Natural killer cell (primary cell): ENCODE results near the gene CLDN25. TPM values are rescaled to one million over a fixed set of nuclear protein-coding genes. Genes with fewer than 3 reads are reported as not detected.

ENCODE experiments used
- ATAC-seq, 3 donors: fragments of 150-1000 bp in 2 of 3; fragments of 200-7000 bp in 1 of 3; cut with Tn5 transposase; 1 replicate in 1 of 3; 2 replicates in 2 of 3; pipeline ENCODE4 v1.10.0; 2021; ENCODE audit warnings: mild to moderate bottlenecking in 2 of 3, moderate library complexity in 2 of 3
- DNase-seq, 2 donors: peaks; one replicate each; pipeline versions ENCODE4 v3.0.0 to v3.0.0-alpha.2; 2013 to 2021; ENCODE audit warnings: mixed read lengths in 1 of 2
- H3K27ac ChIP-seq: one replicate; pipeline ENCODE4 v1.5.1; 2013; ENCODE audit warnings: mild to moderate bottlenecking, low read length
- H3K27me3 ChIP-seq: one replicate; pipeline ENCODE4 v1.6.1; 2013; ENCODE audit warnings: low read length; ENCODE audit not compliant: control insufficient read depth, insufficient read depth
- H3K36me3 ChIP-seq: one replicate; pipeline ENCODE4 v1.6.1; 2013; ENCODE audit warnings: low read length; ENCODE audit not compliant: control insufficient read depth, insufficient read depth
- H3K4me1 ChIP-seq: one replicate; pipeline ENCODE4 v1.6.1; 2013; ENCODE audit warnings: low read length; ENCODE audit not compliant: control insufficient read depth, insufficient read depth
- H3K4me3 ChIP-seq: one replicate; pipeline ENCODE4 v1.5.1; 2013; ENCODE audit warnings: low read length
- H3K9me3 ChIP-seq: one replicate; pipeline ENCODE4 v1.6.1; 2013; ENCODE audit warnings: low read length; ENCODE audit not compliant: control insufficient read depth, insufficient read depth
- H3K27ac Mint-ChIP-seq, 2 donors: one replicate each; pipeline ENCODE4 v1.8.0; 2022; ENCODE audit warnings: mild to moderate bottlenecking in 2 of 2, mixed read lengths in 2 of 2, moderate library complexity in 1 of 2
- H3K27me3 Mint-ChIP-seq, 2 donors: one replicate each; pipeline ENCODE4 v1.8.0; 2022; ENCODE audit warnings: low read depth in 2 of 2, mixed read lengths in 2 of 2
- H3K36me3 Mint-ChIP-seq: one replicate; pipeline ENCODE4 v1.8.0; 2022; ENCODE audit warnings: mixed read lengths
- H3K4me1 Mint-ChIP-seq, 2 donors: one replicate each; pipeline ENCODE4 v1.8.0; 2022; ENCODE audit warnings: mixed read lengths in 2 of 2
- H3K4me3 Mint-ChIP-seq: one replicate; pipeline ENCODE4 v1.8.0; 2022; ENCODE audit warnings: mild to moderate bottlenecking, moderate library complexity, mixed read lengths
- H3K9me3 Mint-ChIP-seq, 2 donors: one replicate each; pipeline ENCODE4 v1.8.0; 2022; ENCODE audit warnings: mixed read lengths in 2 of 2
- WGBS: methylation state at CpG from one replicate; pipeline ENCODE4 v1.1.7; 2013; ENCODE audit warnings: missing lambda C conversion rate; ENCODE audit not compliant: insufficient coverage; 5-methylcytosine and 5-hydroxymethylcytosine counted together
- intact Hi-C: fragments of 100-400 bp; cut with micrococcal nuclease; formaldehyde crosslinking; loops from one replicate; pipeline ENCODE4 v1.14.2; 2022
- total RNA-seq, 4 donors: library from RNA; stranded (reverse); fragments of 120-200 nt in 1 of 4; gene quantifications; one replicate each; pipeline versions ENCODE4 v1.2.3 to v1.2.4, GENCODE V29; 2013 to 2022
- TF ChIP-seq, protein P1 (sequence below): fragments of 200-600 bp; IDR thresholded peaks from one replicate; pipeline ENCODE4 v1.8.0; 2022; ENCODE audit warnings: antibody characterized with exemption

The CLDN25 gene
- total RNA-seq, 3 donors from 2014 or later (not counting 1 experiment from before 2014, with no cell fraction given): not detected

GRCh38 chr11:113818426-113818825 lies 38.8 kb downstream of the CLDN25 start:
- Mint-ChIP-seq H3K36me3 (peaks cover 21% of the 10 kb centered on the region), H3K27me3 (no peaks in the 10 kb centered on the region), H3K9me3 (no peaks in the 10 kb centered on the region), H3K4me1 (no peaks in the 10 kb centered on the region), H3K4me3 (no peak overlapping the region), H3K27ac (no peak overlapping the region)
- ATAC-seq (no peak), DNase-seq (no peak)
- Histone ChIP-seq H3K4me3 (no peak overlapping the region), H3K9me3 (no peaks in the 10 kb centered on the region), H3K36me3 (peaks cover 66% of the 10 kb centered on the region), H3K27ac (no peak overlapping the region), H3K27me3 (no peaks in the 10 kb centered on the region), H3K4me1 (no peaks in the 10 kb centered on the region)
- intact Hi-C loops: no loop called here
- TF ChIP-seq, protein P1, sequence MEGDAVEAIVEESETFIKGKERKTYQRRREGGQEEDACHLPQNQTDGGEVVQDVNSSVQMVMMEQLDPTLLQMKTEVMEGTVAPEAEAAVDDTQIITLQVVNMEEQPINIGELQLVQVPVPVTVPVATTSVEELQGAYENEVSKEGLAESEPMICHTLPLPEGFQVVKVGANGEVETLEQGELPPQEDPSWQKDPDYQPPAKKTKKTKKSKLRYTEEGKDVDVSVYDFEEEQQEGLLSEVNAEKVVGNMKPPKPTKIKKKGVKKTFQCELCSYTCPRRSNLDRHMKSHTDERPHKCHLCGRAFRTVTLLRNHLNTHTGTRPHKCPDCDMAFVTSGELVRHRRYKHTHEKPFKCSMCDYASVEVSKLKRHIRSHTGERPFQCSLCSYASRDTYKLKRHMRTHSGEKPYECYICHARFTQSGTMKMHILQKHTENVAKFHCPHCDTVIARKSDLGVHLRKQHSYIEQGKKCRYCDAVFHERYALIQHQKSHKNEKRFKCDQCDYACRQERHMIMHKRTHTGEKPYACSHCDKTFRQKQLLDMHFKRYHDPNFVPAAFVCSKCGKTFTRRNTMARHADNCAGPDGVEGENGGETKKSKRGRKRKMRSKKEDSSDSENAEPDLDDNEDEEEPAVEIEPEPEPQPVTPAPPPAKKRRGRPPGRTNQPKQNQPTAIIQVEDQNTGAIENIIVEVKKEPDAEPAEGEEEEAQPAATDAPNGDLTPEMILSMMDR: no peak
- 98% methylated on average over 3 of the region's 3 CpGs for WGBS

- DNase-seq: no peak
- H3K36me3 ChIP-seq: peaks cover 77% of the 10 kb centered on the region
- no peak overlapping the region for H3K27ac ChIP-seq
- TF ChIP-seq, protein P1: no peak
- ATAC-seq: no peak
- no peak overlapping the region for H3K4me3 ChIP-seq
- Mint-ChIP-seq H3K27ac (peak overlapping the region in 1 of 2 donors; percentile 31), H3K27me3 (no peaks in the 10 kb centered on the region), H3K36me3 (peaks cover 33% of the 10 kb centered on the region), H3K4me1 (peaks cover 0 to 10% of the 10 kb centered on the region in 2 donors), H3K4me3 (no peak overlapping the region), H3K9me3 (no peaks in the 10 kb centered on the region)
- intact Hi-C loops: no loop called here
- no peaks in the 10 kb centered on the region for H3K27me3 ChIP-seq
- H3K9me3 ChIP-seq: no peaks in the 10 kb centered on the region
- 100% methylated on average over 1 of the region's 3 CpGs for WGBS
- no peaks in the 10 kb centered on the region for H3K4me1 ChIP-seq
Measured at GRCh38 chr11:113827477-113827876, 47.9 kb downstream of the CLDN25 start.

DNA sequence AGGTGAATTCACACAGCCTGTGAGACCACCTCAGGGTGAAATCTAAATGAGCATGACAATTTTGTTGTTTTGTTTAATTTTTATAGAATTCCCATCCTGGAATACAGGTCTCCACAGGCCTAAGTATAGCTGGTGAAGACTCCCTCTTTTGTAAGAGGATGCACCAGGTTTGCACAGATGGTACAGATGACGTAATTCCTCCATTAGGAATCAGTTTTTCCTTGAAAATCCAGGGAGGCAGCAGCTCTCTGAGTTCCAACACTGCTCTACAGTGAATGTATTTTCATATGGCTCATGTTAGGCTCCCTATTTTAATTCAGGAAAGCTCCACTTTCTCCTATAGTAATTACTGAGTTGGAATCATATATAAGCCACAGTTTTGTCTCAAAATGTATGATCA lies 48.6 kb downstream of the CLDN25 start:
- Mint-ChIP-seq H3K27me3 (no peaks in the 10 kb centered on the region), H3K4me1 (peaks cover 0 to 10% of the 10 kb centered on the region in 2 donors), H3K9me3 (no peaks in the 10 kb centered on the region), H3K4me3 (no peak overlapping the region), H3K36me3 (peaks cover 26% of the 10 kb centered on the region), H3K27ac (no peak overlapping the region)
- 95% methylated on average over 1 of the region's 1 CpG for WGBS
- TF ChIP-seq, protein P1: no peak
- no peaks in the 10 kb centered on the region for H3K4me1 ChIP-seq
- no peak overlapping the region for H3K4me3 ChIP-seq
- no peaks in the 10 kb centered on the region for H3K27me3 ChIP-seq
- DNase-seq (no peak), ATAC-seq (no peak)
- H3K27ac ChIP-seq: no peak overlapping the region
- no peaks in the 10 kb centered on the region for H3K9me3 ChIP-seq
- intact Hi-C loops: no loop called here
- peaks cover 75% of the 10 kb centered on the region for H3K36me3 ChIP-seq

DNA sequence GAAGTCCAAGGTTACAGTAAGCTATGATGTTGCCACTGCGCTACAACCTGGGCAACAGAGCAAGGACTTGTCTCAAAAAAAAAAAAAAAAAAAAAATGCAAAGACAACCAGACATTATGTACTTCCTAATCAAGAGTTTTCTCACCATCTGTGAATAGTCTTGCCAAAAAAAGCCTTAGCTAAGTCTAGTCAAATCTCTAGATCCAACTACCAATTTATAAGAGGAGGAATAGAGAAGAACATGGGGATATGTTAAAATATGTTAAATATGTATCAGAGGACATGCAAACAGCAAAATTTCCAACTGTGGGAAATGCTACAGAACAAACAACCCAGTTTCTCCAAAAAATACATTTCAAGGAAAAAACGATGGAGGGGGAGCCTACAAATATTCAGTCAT lies 50.2 kb downstream of the CLDN25 start:
- ATAC-seq: no peak
- Mint-ChIP-seq H3K36me3 (peaks cover 18% of the 10 kb centered on the region), H3K27me3 (no peaks in the 10 kb centered on the region), H3K4me3 (no peak overlapping the region), H3K4me1 (peaks cover 0 to 10% of the 10 kb centered on the region in 2 donors), H3K9me3 (no peaks in the 10 kb centered on the region), H3K27ac (peak overlapping the region; percentile 52 to 63)
- Histone ChIP-seq H3K9me3 (no peaks in the 10 kb centered on the region), H3K27ac (no peak overlapping the region), H3K4me1 (no peaks in the 10 kb centered on the region), H3K27me3 (no peaks in the 10 kb centered on the region), H3K4me3 (no peak overlapping the region), H3K36me3 (peaks cover 74% of the 10 kb centered on the region)
- 94% methylated on average over 2 of the region's 2 CpGs for WGBS
- TF ChIP-seq, protein P1: no peak
- DNase-seq: no peak
- intact Hi-C loops: no loop called here
